KMS-11 (cell line): ENCODE measurements around the gene PIP4P1.

Source experiments
- H2AFZ ChIP-seq: fragments of 200-600 bp; sonication (generic); 2 replicates; pipeline ENCODE4 v1.6.1; 2016; ENCODE audit warnings: antibody characterized with exemption, mixed run types, low read depth
- H3K27ac ChIP-seq: fragments of 200-600 bp; sonication (generic); 2 replicates; pipeline ENCODE4 v1.6.1; 2016; ENCODE audit warnings: mild to moderate bottlenecking, mixed run types
- H3K27me3 ChIP-seq: fragments of 200-600 bp; sonication (generic); 2 replicates; pipeline ENCODE4 v1.6.1; 2017; ENCODE audit warnings: mild to moderate bottlenecking, low read depth, mixed run types, moderate library complexity; ENCODE audit not compliant: insufficient read depth
- H3K36me3 ChIP-seq: fragments of 200-600 bp; sonication (generic); 2 replicates; pipeline ENCODE4 v1.6.1; 2017; ENCODE audit warnings: mild to moderate bottlenecking, mixed run types; ENCODE audit not compliant: insufficient read depth
- H3K4me1 ChIP-seq: fragments of 200-600 bp; sonication (generic); 2 replicates; pipeline ENCODE4 v1.6.1; 2016; ENCODE audit warnings: mild to moderate bottlenecking, low read depth, mixed run types; ENCODE audit not compliant: poor library complexity, severe bottlenecking
- H3K4me2 ChIP-seq: fragments of 200-600 bp; sonication (generic); 2 replicates; pipeline ENCODE4 v1.7.0; 2016; ENCODE audit warnings: mild to moderate bottlenecking, mixed run types
- H3K4me3 ChIP-seq: fragments of 200-600 bp; sonication (generic); IDR thresholded peaks from 2 replicates; pipeline ENCODE4 v1.6.1; 2017; ENCODE audit warnings: low read depth, low read length, mixed read lengths; ENCODE audit not compliant: insufficient read depth
- H3K79me2 ChIP-seq: fragments of 200-600 bp; sonication (generic); 2 replicates; pipeline ENCODE4 v1.6.1; 2016; ENCODE audit warnings: low read depth, mixed run types; ENCODE audit not compliant: insufficient read depth
- H3K9ac ChIP-seq: fragments of 200-600 bp; sonication (generic); 2 replicates; pipeline ENCODE4 v1.6.1; 2016; ENCODE audit warnings: mild to moderate bottlenecking, mixed run types
- H4K20me1 ChIP-seq: fragments of 200-600 bp; sonication (generic); 2 replicates; pipeline ENCODE4 v1.6.1; 2016; ENCODE audit warnings: mild to moderate bottlenecking, mixed run types; ENCODE audit not compliant: insufficient read depth
- TF ChIP-seq, protein P1 (sequence below): fragments of 200-600 bp; sonication (generic); conservative IDR thresholded peaks from 2 replicates; pipeline ENCODE4 v1.6.1; 2017; ENCODE audit warnings: low read depth, mild to moderate bottlenecking, antibody characterized with exemption, low read length, moderate library complexity, mixed read lengths

Gene PIP4P1

DNA sequence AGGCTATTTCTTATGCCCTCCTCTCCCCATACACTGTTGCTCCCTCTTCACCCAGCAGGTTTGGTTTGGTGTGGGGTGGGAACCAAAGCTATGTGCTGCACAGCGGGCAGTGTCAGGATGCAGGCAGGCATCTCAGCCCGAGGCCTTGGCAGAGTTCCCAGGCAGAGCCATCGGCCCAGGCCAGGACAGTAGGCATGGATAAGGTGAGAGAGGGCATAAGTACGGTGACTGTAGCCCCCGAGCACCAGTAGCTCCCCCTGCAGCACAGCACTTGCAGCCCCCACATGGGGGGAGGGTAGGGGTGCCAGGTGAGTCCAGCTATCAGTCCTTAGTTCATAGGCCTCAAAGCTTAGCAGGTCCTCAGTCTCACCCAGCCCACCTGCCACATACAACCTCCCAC is 32.4 kb downstream of the PIP4P1 start:
- Histone ChIP-seq H3K79me2 (no peaks in the 10 kb centered on the region), H2AFZ (no peak overlapping the region), H3K9ac (no peak overlapping the region), H3K27ac (no peak overlapping the region), H3K4me1 (no peaks in the 10 kb centered on the region), H3K36me3 (no peaks in the 10 kb centered on the region), H4K20me1 (no peaks in the 10 kb centered on the region), H3K4me2 (no peak overlapping the region), H3K27me3 (no peaks in the 10 kb centered on the region), H3K4me3 (no peak overlapping the region)
- TF ChIP-seq, protein P1, sequence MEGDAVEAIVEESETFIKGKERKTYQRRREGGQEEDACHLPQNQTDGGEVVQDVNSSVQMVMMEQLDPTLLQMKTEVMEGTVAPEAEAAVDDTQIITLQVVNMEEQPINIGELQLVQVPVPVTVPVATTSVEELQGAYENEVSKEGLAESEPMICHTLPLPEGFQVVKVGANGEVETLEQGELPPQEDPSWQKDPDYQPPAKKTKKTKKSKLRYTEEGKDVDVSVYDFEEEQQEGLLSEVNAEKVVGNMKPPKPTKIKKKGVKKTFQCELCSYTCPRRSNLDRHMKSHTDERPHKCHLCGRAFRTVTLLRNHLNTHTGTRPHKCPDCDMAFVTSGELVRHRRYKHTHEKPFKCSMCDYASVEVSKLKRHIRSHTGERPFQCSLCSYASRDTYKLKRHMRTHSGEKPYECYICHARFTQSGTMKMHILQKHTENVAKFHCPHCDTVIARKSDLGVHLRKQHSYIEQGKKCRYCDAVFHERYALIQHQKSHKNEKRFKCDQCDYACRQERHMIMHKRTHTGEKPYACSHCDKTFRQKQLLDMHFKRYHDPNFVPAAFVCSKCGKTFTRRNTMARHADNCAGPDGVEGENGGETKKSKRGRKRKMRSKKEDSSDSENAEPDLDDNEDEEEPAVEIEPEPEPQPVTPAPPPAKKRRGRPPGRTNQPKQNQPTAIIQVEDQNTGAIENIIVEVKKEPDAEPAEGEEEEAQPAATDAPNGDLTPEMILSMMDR, result no peak

DNA sequence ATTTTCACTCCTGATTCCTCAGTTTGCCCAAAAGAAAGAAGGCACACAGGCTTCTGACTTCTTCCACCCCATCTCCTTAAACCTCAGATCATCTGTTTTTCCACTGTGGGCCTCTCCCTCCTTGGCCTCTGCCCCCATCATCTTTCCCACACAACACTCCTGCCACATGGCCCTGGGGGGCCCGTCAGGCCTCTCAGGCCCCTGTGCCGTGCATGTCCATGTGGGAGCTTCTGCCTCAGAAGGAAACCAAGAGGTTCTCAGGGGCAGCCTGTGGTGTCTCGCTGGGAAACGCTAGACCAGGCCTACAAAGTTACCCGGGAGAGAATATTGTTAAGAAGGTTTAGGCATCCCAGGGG is 33.2 kb downstream of the PIP4P1 start:
- H4K20me1 ChIP-seq, result no peaks in the 10 kb centered on the region
- H3K4me2 ChIP-seq, result no peak overlapping the region
- no peaks in the 10 kb centered on the region for H3K36me3 ChIP-seq
- no peak overlapping the region for H3K4me3 ChIP-seq
- TF ChIP-seq, protein P1, result no peak
- no peak overlapping the region for H3K9ac ChIP-seq
- no peaks in the 10 kb centered on the region for H3K4me1 ChIP-seq
- H3K27me3 ChIP-seq, result no peaks in the 10 kb centered on the region
- H3K27ac ChIP-seq, result no peak overlapping the region
- H2AFZ ChIP-seq, result no peak overlapping the region
- no peaks in the 10 kb centered on the region for H3K79me2 ChIP-seq

DNA sequence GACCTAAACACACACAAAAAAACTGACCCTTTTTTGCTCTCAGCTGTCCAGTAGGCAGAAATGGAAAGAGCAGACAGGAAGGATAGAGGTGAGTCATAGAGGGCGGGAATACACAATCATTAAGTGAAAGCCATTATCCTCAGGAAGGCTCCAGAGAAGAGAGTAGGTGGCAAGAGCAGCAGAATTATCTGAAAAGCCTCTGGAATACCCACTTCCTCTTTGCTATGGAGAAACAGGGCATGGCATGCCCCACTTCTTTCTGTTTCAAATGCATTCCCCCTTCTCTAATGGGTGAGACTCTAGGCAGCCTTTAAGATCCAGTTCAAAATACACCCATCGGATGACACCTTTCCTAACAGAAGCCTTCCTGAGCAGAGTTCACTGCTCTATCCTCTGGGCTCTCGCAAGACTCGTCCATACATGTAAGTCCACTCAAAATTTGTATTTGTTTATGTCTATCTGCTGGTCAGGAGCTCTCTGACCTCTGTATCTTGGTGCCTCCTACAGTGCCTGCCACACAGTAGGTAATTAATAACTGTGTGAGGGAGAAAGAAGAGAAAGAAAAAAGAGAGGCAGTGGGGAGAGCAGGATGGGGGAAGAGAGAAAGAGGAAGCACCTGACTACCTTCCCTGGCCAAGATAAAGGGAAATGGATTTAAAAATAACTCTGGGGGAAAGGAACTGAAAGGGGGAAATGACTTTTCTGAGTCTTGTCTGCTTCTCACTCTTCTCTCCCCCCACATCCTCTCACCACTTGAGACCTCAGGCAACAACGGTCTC is 33.8 kb downstream of the PIP4P1 start:
- no peaks in the 10 kb centered on the region for H3K27me3 ChIP-seq
- H3K4me3 ChIP-seq, result no peak overlapping the region
- H3K9ac ChIP-seq, result no peak overlapping the region
- H3K4me1 ChIP-seq, result no peaks in the 10 kb centered on the region
- no peaks in the 10 kb centered on the region for H3K36me3 ChIP-seq
- no peak overlapping the region for H2AFZ ChIP-seq
- TF ChIP-seq, protein P1, result no peak
- H4K20me1 ChIP-seq, result no peaks in the 10 kb centered on the region
- no peak overlapping the region for H3K27ac ChIP-seq
- H3K79me2 ChIP-seq, result no peaks in the 10 kb centered on the region
- H3K4me2 ChIP-seq, result no peak overlapping the region

DNA sequence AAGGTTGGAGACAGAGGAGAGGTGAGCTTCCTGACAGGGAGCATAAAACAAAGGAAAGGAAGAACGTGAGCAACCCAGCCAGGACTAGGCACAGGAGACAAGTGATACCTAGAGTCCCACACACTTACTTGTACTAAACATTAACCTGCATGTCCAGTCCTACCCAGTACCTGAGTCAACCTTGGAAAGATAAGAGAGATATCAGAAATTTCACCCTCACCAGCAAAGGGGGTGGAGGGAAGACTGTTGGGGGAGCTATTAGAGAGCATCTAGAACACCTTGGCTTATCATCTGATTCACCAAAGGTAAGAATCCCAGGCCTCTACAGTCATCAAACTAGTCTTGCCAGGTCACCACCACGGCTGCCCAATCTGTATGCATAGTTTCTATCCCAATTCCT is 36.4 kb downstream of the PIP4P1 start:
- no peaks in the 10 kb centered on the region for H3K36me3 ChIP-seq
- H2AFZ ChIP-seq, result no peak overlapping the region
- no peak overlapping the region for H3K4me2 ChIP-seq
- H3K79me2 ChIP-seq, result no peaks in the 10 kb centered on the region
- TF ChIP-seq, protein P1, result no peak
- no peak overlapping the region for H3K27ac ChIP-seq
- no peaks in the 10 kb centered on the region for H4K20me1 ChIP-seq
- no peak overlapping the region for H3K4me3 ChIP-seq
- no peak overlapping the region for H3K9ac ChIP-seq
- no peaks in the 10 kb centered on the region for H3K27me3 ChIP-seq
- no peaks in the 10 kb centered on the region for H3K4me1 ChIP-seq
